CD4-positive, alpha-beta T cell treated with Interleukin-17A for 1 hour (primary cell): ENCODE results near the gene SUGCT.
A peak's percentile ranks its signal among the peaks of the same experiment; 100 is the strongest.

Experiments used
- DNase-seq: peaks from one replicate; pipeline ENCODE4 v3.0.0-alpha.2; 2020

The SUGCT gene

DNA sequence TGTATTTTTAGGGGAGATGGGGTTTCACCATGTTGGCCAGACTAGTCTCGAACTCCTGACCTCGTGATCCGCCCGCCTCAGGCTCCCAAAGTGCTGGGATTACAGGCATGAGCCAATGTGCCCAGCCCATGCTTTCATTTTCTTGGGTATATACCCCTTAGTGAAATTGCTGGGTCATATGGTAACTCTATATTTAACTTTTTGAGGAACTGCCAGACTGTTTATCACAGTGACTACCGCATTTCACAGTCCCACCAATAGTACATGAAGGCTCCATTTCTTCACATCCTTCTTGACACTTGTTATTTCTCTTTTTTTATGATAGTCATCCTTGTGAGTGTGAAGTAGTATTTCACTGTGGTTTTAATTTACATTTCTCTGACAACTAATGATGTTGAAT lies 134.0 kb downstream of the SUGCT start:
- peak; percentile 24 for DNase-seq

DNA sequence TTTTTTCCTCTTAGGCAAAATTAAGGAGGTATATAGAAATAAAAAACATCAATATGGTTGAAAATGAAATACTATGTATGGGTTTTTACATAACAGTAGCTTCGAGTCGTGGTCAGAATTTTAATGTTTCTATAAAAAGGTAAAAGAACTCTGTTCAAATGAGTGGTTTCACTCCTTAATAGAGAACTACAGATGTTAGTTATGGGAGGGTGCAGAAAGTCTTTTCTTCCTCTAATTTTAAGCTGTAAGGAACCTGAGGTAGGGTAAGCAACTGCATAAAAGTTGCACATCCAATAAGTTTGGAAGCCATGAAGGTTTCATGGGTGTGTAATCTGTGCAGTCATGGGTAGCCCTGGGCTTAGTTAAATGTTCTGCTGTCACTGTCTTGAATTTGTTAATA lies 141.3 kb downstream of the SUGCT start:
- no peak for DNase-seq

DNA sequence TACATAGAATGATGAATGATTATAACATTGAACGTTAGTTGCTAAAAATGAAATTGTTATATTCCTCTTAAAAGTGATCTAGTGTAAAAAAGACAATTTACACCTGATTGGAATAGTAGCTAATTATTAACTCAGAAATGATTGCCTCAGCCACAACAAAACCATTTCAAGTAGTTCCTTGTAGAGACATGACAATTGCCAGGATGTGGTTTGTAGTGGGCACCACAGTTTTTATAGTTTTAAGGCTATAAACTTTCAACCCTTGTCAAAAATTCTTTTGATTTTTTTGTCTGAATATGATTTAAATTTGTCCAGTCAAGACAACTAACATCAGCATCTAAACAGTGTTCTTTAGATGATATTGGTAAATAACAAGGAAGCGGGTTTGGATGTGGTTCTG lies 145.2 kb downstream of the SUGCT start:
- DNase-seq, result no peak

DNA sequence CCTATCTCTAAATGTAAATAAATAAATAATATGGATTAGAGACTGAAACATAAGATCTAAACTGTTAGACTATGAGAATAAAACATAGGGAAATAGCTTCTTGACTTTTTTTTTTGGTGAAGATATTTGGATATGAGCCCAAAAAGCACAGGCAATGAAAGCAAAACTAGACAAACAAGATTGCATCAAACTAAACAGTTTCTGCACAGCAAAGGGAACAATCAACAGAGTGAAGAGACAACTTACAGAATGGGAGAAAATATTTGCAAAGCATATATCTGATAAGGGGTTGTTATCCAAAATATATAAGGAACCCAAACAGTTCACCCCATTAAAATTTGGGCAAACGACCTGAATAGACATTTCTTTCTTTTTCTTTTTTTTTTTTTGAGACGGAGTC lies 148.1 kb downstream of the SUGCT start:
- DNase-seq, result no peak

DNA sequence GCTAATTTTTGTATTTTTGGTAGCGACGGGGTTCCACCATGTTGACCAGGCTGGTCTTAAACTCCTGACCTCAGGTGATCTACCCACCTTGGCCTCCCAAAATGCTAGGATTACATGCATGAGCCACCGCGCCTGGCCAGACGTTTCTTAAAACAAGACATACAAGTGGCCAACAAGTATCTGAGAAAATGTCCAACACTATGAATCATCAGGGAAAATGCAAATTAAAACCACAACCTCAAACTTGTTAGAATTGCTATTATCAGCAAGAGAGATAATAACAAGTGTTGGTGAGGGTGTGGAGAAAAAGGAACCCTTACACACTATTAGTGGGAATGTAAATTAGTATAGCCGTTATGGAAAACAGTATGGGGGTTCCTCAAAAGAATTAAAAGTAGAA lies 148.6 kb downstream of the SUGCT start:
- no peak for DNase-seq

DNA sequence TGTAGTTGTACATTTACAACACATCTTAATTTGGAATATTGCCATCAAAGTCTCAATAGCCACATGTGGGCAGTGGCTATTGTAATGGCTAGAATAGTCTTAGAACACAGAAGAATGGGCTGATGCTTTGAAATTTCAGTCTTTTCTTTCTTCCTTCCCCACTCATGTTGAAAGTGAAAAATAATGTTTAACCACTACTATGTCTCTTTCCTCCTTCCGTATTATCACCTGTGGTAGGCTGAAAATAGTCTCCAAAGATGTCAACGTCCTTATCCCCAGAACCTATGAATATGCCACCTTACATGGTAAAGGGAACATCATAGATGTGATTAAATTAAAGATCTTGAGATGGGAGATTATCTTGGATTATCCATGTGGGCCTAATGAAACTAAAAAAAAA lies 154.0 kb downstream of the SUGCT start:
- DNase-seq, result no peak

DNA sequence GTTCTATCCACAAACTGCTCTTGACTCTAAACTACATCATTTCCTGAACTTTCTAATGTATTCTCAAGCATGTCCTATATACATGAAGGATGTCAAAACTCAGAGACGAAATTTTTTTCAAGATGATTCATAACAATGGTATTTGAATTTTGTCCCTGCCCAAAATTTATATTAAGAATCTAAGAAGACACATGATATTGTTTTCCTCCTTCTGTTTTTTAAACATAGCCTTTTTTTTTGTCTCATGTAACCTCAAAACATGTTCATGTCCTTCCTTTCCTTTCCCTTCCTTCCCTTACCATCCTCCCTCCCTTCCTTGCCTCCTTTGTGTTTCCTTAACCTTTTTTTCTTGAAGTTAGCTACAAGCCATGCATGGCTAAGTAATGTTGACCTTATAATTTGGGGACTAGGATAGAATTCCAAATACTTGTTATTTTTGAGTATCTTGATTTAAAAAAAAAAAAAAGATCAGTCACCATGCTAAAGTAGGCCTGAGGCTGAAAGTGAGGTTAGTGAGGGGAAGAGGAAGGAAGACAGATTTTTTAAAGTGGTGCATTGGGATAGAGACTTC lies 163.0 kb downstream of the SUGCT start:
- DNase-seq, result no peak

DNA sequence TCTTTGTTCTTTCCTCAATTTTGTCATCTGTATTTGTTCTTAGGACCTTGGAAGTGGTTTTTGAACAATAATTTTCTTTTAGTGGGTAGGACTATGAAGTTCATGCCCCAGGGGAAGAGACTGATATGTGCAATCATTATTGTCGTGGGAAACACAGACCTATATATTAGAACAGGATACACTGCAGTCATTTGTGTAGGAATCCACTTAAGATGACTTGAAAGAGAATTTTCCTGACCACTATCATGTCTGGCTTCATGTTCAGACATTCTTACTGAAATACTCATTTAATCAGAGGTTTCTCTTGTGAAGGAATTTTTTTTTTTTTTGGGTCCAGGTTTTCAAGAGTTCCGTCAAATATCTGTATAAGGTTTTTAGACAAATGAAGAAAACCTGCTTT lies 163.6 kb downstream of the SUGCT start:
- DNase-seq, result no peak

DNA sequence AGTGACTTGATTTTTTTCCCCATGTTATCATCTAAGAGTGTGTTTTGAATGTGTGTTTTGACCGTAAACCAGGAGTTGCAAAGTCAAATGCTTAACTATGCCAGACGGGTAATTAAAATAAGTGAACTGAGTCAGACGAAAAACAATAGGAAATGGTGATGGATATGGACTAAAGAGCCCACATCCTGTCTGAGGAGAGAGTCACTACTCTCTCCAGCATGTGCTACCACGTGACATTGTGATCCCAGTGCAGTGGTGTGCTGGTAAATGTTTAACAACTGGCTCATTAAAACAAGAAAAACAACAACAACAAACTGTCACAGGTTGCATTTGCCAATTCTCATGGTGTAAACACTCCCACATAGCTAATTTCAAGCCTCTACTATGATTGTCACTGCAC lies 164.3 kb downstream of the SUGCT start:
- no peak for DNase-seq

DNA sequence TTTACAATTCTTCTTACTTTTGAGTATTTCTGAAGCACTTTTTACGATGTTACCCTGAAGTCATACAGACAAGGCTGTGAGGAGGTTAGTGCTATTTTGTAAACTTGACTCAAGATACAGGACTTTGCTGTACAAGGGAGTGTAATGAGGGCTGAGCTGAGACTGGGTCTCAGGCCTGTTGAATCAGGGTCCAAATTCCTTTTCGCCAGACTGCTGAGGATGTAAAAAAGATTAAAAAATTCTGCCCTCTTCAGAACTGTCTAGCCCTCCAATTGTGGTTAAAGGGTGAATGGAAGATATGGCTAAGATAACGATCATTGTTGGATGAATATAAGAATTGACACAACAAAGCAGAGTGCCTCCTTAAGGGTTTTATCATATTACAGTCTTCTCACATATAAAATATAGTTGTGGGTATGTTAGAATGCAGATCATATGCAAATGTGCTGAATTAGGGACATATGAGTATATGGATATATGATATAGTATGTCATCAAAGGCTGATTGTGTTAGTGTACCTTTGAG lies 165.4 kb downstream of the SUGCT start:
- DNase-seq, result no peak

DNA sequence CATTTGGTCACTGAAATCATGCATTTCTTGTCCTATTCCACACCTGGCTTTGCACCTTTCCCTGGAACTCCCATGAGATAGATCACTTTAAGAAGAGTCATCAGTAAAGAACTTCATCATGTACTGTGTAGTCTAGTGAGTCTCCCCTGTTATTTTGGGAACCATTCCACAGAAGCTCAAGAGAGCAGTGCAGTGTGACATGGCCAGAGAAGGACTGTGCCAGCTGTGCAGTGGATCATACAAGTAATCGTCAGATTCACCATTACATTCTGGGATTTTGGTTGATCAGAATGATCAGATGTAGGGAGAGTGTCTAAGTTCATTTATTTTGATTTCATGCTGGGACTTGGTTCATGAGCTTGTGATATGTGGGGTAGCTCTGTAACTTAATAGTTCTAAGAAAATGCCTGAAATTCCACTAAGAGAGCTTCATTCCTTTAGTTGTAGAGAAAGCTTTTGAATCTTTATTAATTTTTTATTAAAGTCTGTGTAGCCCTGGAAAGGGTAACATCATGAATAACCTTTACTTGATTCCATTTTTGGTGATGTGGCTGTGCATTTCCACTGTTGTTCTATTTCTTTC lies 166.8 kb downstream of the SUGCT start:
- no peak for DNase-seq

DNA sequence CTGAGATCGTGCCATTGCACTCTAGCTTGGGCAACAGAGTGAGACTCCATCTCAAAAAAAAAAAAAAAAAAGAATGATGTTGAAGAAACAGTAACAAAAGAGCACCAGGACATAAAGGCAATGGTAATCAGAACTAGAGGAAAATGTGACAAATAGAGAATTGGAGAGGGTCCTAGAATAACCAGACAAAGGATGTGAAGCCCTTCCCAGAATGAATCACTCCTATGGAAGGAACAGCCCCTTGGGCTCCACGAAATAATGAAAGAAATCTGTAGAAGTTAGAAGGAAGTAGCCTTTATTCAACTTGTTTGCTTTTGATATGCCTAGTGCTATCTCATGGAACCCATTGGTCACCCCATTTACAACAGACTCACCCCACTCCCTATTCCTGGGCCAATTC lies 169.2 kb downstream of the SUGCT start:
- DNase-seq, result no peak

DNA sequence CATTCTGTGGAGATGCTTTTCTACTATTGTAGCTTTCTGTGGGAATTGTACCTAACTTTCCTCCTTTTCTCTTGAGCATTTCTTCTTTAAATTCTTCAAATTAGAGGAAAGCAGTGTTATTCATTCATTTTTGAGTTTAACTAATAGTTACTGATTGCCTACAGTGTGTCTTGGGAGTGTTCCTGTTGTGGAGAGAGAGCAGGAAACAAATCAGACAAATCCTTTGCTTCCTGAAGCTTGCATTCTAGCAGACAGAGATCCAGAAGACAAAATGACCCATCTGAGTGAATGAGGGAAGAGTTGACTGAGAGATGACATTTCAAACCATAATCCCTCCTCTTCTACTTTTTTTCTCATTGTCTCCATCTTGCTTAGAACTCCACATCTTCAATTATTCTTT lies 170.4 kb downstream of the SUGCT start:
- DNase-seq, result no peak

DNA sequence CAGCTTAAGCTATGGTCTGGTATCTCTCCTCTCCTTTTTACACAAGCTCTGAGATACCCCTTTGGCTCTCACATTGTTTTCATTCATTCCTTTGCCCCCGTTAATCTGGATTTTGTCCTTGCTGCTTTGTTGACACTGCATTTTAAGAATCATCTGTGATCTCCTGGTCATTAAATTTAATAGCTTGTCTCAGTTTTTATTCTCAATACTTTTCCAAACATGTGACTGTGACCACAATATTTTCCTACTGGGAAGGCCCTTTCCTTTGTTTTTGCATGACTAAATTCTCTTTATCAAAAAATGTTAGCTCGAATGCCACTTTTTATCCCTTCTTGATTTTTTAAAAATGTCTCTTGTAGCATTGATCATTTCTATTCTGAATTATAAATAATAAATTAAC lies 171.2 kb downstream of the SUGCT start:
- no peak for DNase-seq

DNA sequence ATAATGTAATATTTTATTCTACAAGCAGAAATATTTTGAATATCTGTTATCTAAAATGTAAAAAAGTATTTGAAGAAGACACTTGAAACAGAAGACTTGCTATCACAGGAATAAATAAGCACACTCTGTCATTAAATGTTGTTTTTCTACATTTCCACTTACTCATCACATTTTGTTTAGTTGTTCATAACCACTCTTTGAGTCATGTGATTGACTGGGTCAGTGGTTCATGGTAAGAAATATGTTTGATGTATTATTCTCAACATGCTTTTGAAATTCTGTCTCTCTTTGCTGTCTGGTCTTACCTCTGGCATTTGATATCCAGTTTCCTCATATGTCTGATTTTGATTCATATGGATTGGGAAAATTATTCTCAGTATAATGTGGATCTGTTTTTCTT lies 171.8 kb downstream of the SUGCT start:
- DNase-seq, result no peak

DNA sequence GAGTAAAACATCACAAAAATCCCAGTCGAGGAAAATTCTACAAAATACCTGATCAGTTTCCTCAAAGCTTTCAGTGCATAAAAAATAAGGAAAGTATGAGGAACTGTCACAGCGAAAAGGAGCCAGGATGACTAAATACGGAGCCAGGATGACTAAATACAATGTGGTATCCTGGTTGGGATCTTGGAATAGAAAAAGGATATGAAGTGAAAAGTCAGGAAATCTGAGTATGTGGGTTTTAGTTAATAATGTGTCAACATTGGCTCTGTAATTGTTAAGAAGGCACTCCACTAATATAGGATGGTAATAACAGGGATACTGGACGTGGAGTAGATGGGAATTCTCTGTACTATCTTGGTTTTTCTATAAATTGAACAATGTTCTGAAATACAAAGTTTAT lies 175.5 kb downstream of the SUGCT start:
- no peak for DNase-seq

DNA sequence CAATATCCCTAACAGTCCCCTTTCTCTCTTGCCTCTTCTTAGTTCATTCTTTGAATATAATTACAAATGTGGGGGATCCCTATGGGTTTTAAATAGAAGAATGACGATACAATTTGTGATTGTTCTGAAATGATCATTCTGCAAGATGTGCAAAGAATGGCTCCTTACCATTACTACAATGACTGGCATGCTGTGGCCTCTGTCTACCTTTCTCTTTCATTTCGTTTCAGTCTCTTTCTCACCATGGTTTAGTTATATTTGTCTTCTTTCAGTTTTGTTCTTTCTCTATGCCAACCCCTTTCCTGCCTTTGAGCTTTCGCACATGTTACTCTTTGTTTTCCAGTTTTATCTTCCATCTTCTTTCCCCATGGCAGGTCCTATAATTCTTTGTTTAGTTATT lies 176.5 kb downstream of the SUGCT start:
- DNase-seq, result no peak

DNA sequence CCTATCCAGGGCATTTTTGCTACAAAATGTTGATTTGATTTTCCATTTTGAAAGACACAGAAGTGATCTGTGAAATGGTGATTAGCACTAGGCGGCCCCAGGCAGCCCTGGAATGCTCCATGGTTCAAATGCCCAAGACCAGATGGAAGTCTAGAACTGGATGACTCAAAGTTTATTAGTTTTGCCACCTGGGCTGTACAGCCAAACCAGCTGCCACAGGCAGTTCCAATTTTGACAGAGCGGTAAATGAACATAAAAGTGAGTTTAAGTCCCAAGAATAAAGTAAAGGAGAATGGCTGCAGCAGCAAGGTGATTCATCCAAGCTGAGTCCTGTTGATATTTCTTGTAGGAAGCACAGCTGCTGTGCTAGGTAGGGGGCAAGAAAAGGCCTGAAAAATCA lies 180.5 kb downstream of the SUGCT start:
- no peak for DNase-seq

DNA sequence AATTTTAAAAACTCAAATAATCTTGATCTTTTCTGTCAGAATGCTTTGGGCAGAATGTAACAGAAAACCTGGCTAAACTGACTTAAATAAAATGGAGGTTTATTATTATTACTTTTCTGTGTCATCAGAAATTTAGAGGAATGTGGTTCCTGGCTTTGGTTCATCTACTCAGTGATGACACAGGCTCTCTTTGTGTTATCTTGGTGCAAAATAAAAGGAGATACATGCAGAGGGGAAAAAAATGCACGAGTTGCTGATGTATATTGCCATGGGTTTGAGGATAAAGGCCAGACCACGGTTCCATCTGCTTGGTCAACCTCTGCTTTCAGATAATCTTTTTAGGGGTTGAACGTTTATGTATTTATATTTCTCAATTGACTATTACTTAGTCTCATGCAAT lies 181.4 kb downstream of the SUGCT start:
- no peak for DNase-seq

DNA sequence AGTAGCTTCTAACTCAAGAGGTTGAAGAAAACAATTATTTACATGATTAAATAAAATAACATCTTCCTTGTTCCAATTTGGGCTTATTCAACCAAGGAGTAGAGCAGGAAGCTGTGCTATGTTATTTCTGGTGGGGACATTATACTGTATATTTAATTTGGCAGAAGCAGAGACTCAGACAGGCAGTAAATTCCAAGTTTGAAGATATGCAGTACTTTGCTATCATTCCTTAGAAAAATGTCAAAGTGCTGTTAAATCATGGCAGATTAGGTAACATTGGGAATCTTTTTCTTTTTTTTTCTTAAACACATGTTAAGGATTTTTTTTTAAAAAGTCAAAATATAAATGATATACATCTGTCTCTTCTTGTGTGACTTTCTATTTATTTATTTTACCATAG lies 190.1 kb downstream of the SUGCT start:
- no peak for DNase-seq

DNA sequence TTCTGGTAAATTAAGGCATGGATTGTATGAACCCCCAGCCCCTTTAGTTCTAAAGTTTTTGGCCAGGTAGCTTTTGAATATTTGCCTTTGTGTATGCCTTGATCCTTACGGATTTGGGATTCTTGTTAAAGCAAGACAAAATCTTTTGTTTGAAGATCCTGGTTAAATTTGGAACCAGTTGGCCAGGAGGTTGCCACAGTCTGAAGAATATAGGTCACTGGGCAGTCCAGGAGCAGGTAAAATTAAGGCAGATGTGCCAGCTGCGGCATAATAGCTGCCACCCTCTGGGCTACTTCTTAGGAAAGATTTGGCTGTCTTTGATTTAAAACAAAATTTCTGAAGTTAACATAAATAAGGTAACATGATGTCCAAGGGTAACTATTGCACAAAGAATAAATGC lies 192.3 kb downstream of the SUGCT start:
- no peak for DNase-seq

DNA sequence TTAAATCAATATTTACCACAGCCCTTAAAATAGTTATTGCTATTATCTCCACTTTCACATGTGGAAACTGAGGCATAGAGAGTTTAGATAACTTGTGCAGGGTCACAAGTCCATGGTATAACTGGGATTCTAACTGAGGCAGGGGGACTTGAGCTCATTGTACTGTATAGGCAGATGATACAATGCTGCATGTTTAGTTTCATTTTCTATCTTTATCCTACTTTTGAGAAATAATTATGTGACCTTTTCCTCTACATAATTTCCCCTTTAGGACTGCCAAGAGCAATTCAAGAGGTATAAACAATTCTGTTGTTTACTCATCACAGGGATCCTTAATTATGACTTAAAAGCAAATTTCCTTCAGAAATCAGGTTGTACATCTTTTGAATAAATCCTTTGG lies 193.1 kb downstream of the SUGCT start:
- DNase-seq, result no peak

DNA sequence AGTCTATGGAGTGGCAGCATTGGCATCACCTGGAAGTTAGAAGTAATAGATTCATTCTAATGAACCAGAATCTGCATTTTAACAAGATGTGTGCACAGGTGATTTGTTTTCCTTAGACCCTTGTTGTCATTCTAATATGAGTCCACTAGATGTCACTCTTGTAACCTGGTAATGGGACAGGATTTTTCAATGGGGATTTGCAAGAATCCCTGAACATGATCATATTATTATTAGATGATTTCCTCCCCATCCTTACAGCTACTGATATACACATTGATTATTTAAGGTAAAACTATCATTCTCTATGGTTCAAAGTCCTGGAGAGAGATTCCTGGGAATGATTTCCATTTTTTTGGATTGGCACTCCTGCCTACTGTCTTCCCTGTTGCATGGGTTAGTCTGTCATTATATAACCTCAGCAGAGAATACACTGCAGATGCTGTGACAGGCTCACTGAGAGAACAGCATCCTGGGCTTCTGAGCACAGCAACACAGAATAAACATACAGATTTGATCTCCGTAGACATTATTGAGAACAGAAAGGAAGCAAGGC lies 194.9 kb downstream of the SUGCT start:
- peak; percentile 30 for DNase-seq

DNA sequence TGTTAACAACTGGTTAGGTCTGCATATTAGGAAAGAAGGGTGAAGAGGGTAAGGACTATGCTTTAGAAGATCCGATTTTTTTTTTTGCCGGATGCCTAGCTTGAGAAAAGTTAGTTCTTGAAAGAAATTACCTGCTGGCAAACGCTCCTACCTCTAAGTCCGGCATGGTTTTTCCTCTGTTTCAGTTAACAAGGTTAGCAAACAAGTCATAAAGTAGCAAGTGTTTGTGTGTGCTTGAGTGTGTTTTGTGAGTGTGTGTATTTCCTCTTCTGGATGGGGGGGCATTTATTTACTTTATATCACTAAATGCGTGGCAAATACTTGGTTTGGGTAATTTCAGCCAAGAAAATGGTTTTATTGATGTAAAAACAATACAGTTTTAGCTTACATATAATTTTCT lies 195.6 kb downstream of the SUGCT start:
- no peak for DNase-seq

DNA sequence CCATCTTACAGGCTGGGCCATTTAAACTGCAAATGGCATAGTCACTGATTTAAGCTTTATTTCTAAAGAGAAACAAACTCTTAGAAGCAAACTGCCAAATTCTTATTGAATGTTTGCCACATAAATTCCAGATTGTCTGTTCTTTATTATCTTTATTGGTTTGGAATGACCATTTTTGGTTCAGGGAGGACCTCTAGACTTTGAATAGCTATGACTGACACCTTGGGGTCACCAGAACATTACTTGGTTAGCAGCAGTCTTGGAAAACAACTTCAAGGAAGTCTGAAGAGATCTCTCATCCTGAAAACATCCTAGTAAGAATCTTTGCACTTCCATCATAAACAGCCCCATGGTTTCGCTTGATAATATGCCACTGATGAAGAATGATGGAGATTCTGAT lies 197.1 kb downstream of the SUGCT start:
- DNase-seq, result no peak
